HG02970 (cell line): ENCODE measurements around the gene FYCO1.

Experiments
- ATAC-seq: cut with Tn5 transposase; IDR thresholded peaks from one replicate; pipeline ENCODE4 v1.9.1; 2021; ENCODE audit warnings: mild to moderate bottlenecking, moderate library complexity, moderate number of reproducible peaks; ENCODE audit not compliant: unreplicated experiment, low FRiP score

FYCO1 gene

GRCh38 chr3:45868650-45869049 lies 127.0 kb downstream of the FYCO1 start:
- no peak for ATAC-seq

- ATAC-seq: no peak
Observed at GRCh38 chr3:45868213-45868612, 127.4 kb downstream of the FYCO1 start.
